HK-2 (cell line): ENCODE results near the gene OR9Q2.
"Not testable (repeated sequence)": the region's sequence is repeated elsewhere in the genome, so short reads cannot be mapped to it uniquely, and the experiment has no call there.

ENCODE experiments used
- DNase-seq: peaks from one replicate; pipeline ENCODE4 v3.0.0-alpha.2; 2018; ENCODE audit not compliant: unreplicated experiment

Gene OR9Q2, protein sequence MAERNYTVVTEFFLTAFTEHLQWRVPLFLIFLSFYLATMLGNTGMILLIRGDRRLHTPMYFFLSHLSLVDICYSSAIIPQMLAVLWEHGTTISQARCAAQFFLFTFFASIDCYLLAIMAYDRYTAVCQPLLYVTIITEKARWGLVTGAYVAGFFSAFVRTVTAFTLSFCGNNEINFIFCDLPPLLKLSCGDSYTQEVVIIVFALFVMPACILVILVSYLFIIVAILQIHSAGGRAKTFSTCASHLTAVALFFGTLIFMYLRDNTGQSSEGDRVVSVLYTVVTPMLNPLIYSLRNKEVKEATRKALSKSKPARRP

DNA sequence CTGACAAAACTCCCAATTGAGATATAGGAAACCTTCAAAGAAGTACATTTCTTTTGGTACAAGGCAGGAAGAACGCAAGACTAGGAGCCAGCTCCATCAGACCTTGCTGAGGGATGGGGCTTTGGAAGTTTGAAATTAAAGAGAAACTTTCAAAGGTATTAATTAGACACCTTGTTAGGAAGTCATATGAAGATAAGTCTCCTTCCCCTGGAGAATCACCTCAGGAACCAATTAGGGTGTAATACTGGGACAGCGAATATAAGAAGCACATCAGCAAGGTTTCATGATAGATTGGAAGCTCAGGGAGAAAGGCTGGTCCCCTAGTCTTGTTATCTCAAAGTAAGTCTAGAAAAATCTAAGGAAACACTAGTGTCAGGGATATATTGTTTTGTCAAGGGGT is at the start of gene OR9Q2:
Gene OR9Q2 (plus strand): TSS at position 301 of the 400 bp plus-strand sequence. CDS start 1,421 bp downstream, outside the sequence.
- no peak for DNase-seq

- no peak for DNase-seq
Observed at GRCh38 chr11:58142761-58143160, 46.1 kb upstream of the OR9Q2 start.

DNA sequence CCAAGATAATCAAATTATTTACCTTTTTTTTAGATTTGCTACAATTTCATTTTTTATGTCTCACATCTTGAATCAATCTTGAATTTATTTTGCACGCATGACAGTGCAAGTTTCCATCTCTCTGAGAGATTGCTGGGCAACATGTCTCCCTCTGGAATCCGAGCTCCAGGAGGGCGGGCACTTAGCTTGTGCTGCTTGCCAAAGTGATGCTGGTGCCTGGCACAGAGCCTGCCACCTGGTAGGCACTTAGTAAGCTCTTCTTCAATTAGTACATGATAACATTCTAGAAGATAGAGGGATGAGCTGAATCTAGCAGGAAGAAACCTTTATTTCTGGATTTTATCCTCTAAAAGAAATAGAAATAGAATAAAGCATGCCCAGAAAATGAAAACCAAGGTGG is 36.1 kb upstream of the OR9Q2 start:
- no peak for DNase-seq

- no peak for DNase-seq
Observed at GRCh38 chr11:58164389-58164788, 24.5 kb upstream of the OR9Q2 start.

- no peak for DNase-seq
Observed at GRCh38 chr11:58164990-58165389, 23.9 kb upstream of the OR9Q2 start.

DNA sequence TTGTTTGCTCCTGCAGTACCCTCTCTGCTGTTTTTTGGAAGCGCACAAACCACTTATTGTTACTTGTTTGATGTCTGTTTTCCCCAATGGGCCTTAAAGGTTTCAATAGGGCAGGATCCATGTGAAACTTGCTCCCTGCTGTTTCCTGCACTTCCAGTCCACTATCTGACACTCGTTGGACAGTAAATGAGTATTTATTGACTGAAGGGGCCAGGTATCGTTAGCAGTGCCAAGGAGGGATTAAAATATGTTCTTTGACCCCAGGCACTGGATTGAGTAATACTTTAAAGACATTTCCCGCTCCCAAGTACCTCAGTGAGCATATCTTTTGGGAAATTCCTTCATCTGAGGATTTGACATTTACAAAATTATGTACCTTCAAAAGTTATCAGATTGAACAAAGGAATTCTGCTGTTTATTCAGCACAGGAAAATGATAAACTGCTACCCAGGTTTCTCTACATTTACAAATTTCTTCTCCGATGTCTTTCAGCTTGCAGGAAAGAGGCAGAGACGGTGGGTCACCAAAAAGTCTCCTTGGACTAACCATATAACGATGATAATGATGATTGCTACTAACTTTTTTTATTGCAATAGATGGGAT is 23.3 kb upstream of the OR9Q2 start:
- no peak for DNase-seq

- DNase-seq: no peak
Observed at GRCh38 chr11:58177409-58178054, 11.3 kb upstream of the OR9Q2 start.

DNA sequence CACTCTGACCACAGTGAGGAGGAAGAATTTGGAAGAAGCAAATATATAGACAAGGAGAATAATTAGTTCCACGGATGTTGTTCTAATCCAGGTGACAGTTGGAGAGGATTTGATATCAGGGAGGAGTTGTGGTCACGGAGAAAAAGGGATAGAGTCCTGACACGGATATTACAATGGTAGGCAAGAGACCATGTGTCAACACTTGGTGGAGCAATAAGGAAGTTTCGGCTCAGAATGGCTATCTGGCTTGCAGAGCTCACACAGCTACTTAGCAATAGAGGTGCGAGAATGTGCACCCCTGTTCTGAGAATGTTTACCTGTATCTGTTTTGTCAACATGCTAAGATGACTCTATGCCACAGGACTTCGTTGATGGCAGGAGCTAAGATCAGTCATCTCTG is 10.4 kb upstream of the OR9Q2 start:
- DNase-seq: no peak

GRCh38 chr11:58179648-58180047 is 9.2 kb upstream of the OR9Q2 start:
- no peak for DNase-seq

- no peak for DNase-seq
Observed at GRCh38 chr11:58186938-58187337, 1.9 kb upstream of the OR9Q2 start.

DNA sequence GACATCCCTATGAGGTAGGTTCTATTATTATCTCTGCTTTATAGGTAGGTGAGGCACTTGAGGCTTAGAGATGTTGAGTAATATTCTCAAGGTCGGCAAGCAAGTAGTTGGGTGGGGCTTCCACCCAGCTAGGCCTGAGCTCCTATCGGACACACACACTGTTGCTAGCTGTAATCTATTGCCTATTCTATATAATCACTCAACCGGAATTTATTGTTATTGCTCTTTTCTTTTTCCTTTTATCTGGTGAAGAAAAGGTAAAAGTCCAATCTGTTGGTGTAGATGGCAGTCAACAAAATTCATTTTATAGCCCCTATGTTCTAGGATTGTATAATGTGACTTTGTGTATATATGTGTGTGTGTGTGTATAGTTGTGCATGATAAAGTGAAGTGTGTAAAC is 3.4 kb downstream of the OR9Q2 start:
- no peak for DNase-seq

- DNase-seq: no peak
Observed at GRCh38 chr11:58193391-58193790, 4.5 kb downstream of the OR9Q2 start.

GRCh38 chr11:58195939-58196338 is 7.1 kb downstream of the OR9Q2 start:
- no peak for DNase-seq

DNA sequence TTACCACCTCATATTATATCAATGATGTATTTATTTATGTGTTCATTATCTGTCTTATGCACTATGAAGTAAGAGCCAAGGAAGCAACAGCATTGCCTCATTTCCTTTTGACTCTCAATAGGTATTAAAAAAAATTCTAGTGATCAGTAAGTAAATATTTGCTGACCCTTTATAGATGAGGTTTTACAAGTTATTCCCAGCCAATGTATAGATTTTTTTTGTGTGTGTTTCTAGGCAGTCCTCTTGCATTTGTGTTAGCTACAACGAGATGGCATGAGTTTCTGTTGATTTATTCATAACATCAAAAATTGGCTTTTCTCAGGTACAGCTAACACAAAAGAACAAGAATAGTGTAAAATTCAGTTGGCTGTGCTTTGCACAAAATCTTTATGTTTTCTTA is 10.4 kb downstream of the OR9Q2 start:
- DNase-seq: no peak

GRCh38 chr11:58204042-58204441 is 15.2 kb downstream of the OR9Q2 start, which contains the start of gene OR1S2:
Gene OR1S2 (minus strand): TSS chr11:58204142. CDS start chr11:58204142, 0 bp downstream.
- no peak for DNase-seq

DNA sequence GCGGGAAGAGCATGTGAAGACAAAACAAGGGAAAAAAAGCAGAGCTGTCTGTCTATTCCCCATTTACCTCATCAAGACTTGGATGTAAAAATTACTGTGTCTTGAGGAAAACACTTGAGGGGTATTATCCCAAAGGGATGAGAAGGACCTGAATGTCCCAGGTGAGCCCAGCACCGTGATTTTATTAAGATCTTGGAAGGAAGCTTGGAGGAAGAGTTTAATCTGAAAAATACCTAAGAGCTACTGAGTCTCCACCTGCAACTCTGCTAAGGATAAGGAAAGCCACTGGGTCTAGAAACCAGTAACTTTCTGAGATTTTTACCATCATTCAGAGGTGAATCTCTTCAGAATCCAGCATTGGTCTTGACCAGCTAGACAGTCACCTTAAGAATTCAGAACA is 23.6 kb downstream of the OR9Q2 start, which contains the start of gene OR1S1:
Gene OR1S1 (plus strand): TSS at position 301 of the 400 bp plus-strand sequence.
- DNase-seq: not testable (repeated sequence)

DNA sequence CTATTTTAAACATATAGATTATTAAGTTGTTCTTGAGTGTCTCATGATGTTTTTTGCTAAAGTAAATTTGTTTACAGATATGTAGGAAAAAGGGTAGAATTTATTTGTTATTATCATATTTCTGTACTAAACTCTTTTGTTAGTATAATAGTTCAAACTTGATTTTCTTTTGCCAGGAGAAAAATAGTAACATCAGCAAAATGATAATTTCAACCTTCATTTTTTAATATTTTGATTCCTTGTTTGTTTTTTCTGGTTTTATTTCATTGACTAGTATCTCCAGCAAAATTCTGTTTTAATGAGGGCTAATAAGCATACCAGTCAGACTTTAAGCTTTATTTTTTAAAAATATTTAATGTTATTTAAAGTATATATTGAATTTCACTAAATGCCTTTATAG is 27.6 kb downstream of the OR9Q2 start:
- no peak for DNase-seq

DNA sequence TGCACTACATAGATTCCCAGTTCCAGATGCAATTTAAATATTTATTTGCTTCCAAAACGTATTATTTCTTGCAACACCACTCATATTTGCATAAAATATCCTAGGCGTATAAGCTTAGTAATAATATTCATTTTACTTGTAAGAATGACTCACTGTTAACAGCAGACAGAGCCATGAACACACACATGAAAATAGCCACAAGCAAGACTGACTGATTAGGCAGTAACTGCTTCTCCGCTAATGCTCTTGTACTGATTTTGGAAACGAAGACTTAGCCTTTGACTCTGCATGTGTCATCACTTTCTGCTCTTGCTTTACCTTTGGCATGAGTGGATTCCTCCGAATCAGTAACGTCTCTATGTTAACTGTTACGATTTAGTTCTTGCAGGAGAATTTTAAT is 33.9 kb downstream of the OR9Q2 start:
- DNase-seq: no peak

GRCh38 chr11:58227956-58228615 is 39.2 kb downstream of the OR9Q2 start:
- no peak for DNase-seq
